ENCODE results near the gene GAGE12G.
"Not testable (repeated sequence)": the region's sequence is repeated elsewhere in the genome, so short reads cannot be mapped to it uniquely, and the experiment has no call there.

DNA sequence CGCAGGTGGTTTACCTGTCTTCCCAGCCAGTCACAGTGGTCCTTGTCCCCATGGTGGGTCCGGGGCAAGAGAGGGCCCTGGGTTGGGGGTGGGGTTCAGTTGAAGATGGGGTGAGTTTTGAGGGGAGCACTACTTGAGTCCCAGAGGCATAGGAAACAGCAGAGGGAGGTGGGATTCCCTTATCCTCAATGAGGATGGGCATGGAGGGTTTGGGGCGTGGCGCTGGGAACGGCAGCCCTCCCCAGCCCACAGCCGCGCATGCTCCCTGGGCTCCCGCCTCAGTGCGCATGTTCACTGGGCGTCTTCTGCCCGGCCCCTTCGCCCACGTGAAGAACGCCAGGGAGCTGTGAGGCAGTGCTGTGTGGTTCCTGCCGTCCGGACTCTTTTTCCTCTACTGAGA is 9.4 kb downstream of the GAGE12G start, which contains the start of gene GAGE12H:
- TF ChIP-seq, protein P1, sequence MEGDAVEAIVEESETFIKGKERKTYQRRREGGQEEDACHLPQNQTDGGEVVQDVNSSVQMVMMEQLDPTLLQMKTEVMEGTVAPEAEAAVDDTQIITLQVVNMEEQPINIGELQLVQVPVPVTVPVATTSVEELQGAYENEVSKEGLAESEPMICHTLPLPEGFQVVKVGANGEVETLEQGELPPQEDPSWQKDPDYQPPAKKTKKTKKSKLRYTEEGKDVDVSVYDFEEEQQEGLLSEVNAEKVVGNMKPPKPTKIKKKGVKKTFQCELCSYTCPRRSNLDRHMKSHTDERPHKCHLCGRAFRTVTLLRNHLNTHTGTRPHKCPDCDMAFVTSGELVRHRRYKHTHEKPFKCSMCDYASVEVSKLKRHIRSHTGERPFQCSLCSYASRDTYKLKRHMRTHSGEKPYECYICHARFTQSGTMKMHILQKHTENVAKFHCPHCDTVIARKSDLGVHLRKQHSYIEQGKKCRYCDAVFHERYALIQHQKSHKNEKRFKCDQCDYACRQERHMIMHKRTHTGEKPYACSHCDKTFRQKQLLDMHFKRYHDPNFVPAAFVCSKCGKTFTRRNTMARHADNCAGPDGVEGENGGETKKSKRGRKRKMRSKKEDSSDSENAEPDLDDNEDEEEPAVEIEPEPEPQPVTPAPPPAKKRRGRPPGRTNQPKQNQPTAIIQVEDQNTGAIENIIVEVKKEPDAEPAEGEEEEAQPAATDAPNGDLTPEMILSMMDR (IDR thresholded peaks at IDR 0.05) = not testable (repeated sequence)
- not testable (repeated sequence) for TF ChIP-seq POLR2A (IDR thresholded peaks at IDR 0.05)
